Prostate gland (tissue), 2 donors: ENCODE results near the gene SLC16A9. TPM values are rescaled to one million over a fixed set of nuclear protein-coding genes. Genes with fewer than 3 reads are reported as not detected.

Experiments
- DNase-seq: peaks from one replicate; pipeline ENCODE4 v3.0.0-alpha.2; 2019; ENCODE audit warnings: low spot score
- H3K27ac ChIP-seq, 2 donors: fragments of 200-600 bp; sonication (generic); 2 replicates each; pipeline ENCODE4 v1.5.1; 2017 to 2019
- H3K27me3 ChIP-seq: fragments of 200-600 bp; sonication (generic); replicated peaks from 2 replicates; pipeline ENCODE4 v1.5.1; 2019; ENCODE audit not compliant: insufficient read depth
- H3K36me3 ChIP-seq, 2 donors: fragments of 200-600 bp; sonication (generic); 1 replicate in 1 of 2; 2 replicates in 1 of 2; pipeline versions ENCODE4 v1.5.1 to v1.8.1; 2017 to 2019
- H3K4me1 ChIP-seq: fragments of 200-600 bp; sonication (generic); replicated peaks from 2 replicates; pipeline ENCODE4 v1.5.1; 2019
- H3K4me3 ChIP-seq, 2 donors: fragments of 200-600 bp; sonication (generic); 2 replicates each; pipeline ENCODE4 v1.5.1; 2017 to 2019
- H3K9me3 ChIP-seq: fragments of 200-600 bp; sonication (generic); 2 replicates; pipeline ENCODE4 v1.5.1; 2017
- POLR2A ChIP-seq: fragments of 450-650 bp; IDR thresholded peaks from one replicate; pipeline ENCODE4 v1.6.1; 2016; ENCODE audit warnings: antibody characterized with exemption, mild to moderate bottlenecking
- POLR2AphosphoS5 ChIP-seq: sonication (generic); formaldehyde crosslinking; IDR thresholded peaks from one replicate; pipeline ENCODE4 v1.6.1; 2017; ENCODE audit warnings: antibody characterized with exemption
- WGBS: methylation state at CpG from one replicate; pipeline ENCODE4 v1.1.5; 2018; 5-methylcytosine and 5-hydroxymethylcytosine counted together
- intact Hi-C: fragments of 100-400 bp; cut with DNase I; formaldehyde crosslinking; loops from one replicate; pipeline ENCODE4 v1.14.2; 2022
- total RNA-seq, 2 donors: library from RNA; depleted of rRNA; stranded (reverse); fragments of >200 nt; gene quantifications; one replicate each; pipeline ENCODE4 v1.1.0, GENCODE V29; 2016
- TF ChIP-seq, protein P1 (sequence below), 4 experiments: fragments of 200-600 bp in 2 of 4; fragments of 450-650 bp in 2 of 4; sonication (generic) in 2 of 4; IDR thresholded peaks; 1 replicate in 3 of 4; 2 replicates in 1 of 4; pipeline ENCODE4 v1.5.1; 2016 to 2019; ENCODE audit warnings: antibody characterized with exemption in 4 of 4, mild to moderate bottlenecking in 2 of 4, moderate library complexity in 2 of 4

Gene SLC16A9
- total RNA-seq, 2 donors from 2014 or later: 9.8 to 15.7 TPM

GRCh38 chr10:59635502-59636290 is 74.0 kb downstream of the SLC16A9 start:
- intact Hi-C loops: no loop called here
- no peaks in the 10 kb centered on the region for H3K27me3 ChIP-seq
- H3K4me1 ChIP-seq: no peaks in the 10 kb centered on the region
- 89% methylated on average over 1 of the region's 1 CpG for WGBS
- DNase-seq: no peak
- no peaks in the 10 kb centered on the region for H3K9me3 ChIP-seq
- TF ChIP-seq, protein P1, sequence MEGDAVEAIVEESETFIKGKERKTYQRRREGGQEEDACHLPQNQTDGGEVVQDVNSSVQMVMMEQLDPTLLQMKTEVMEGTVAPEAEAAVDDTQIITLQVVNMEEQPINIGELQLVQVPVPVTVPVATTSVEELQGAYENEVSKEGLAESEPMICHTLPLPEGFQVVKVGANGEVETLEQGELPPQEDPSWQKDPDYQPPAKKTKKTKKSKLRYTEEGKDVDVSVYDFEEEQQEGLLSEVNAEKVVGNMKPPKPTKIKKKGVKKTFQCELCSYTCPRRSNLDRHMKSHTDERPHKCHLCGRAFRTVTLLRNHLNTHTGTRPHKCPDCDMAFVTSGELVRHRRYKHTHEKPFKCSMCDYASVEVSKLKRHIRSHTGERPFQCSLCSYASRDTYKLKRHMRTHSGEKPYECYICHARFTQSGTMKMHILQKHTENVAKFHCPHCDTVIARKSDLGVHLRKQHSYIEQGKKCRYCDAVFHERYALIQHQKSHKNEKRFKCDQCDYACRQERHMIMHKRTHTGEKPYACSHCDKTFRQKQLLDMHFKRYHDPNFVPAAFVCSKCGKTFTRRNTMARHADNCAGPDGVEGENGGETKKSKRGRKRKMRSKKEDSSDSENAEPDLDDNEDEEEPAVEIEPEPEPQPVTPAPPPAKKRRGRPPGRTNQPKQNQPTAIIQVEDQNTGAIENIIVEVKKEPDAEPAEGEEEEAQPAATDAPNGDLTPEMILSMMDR (IDR thresholded peaks at IDR 0.05): no peak
- TF ChIP-seq POLR2AphosphoS5 (no peak), POLR2A (no peak)
- no peak overlapping the region for H3K27ac ChIP-seq
- no peak overlapping the region for H3K4me3 ChIP-seq
- H3K36me3 ChIP-seq: no peaks in the 10 kb centered on the region

GRCh38 chr10:59634102-59634501 is 75.5 kb downstream of the SLC16A9 start:
- no peaks in the 10 kb centered on the region for H3K9me3 ChIP-seq
- WGBS: 90% methylated on average over 2 of the region's 2 CpGs
- TF ChIP-seq, protein P1 (IDR thresholded peaks at IDR 0.05): no peak
- TF ChIP-seq POLR2A (no peak), POLR2AphosphoS5 (no peak)
- no peak overlapping the region for H3K4me3 ChIP-seq
- intact Hi-C loops: no loop called here
- no peak overlapping the region for H3K27ac ChIP-seq
- H3K36me3 ChIP-seq: no peaks in the 10 kb centered on the region
- H3K27me3 ChIP-seq: no peaks in the 10 kb centered on the region
- H3K4me1 ChIP-seq: no peaks in the 10 kb centered on the region
- DNase-seq: no peak

GRCh38 chr10:59633063-59633462 is 76.6 kb downstream of the SLC16A9 start:
- DNase-seq: no peak
- Histone ChIP-seq H3K4me1 (no peaks in the 10 kb centered on the region), H3K27me3 (no peaks in the 10 kb centered on the region), H3K36me3 (no peaks in the 10 kb centered on the region), H3K9me3 (no peaks in the 10 kb centered on the region), H3K4me3 (no peak overlapping the region), H3K27ac (no peak overlapping the region)
- TF ChIP-seq, protein P1 (IDR thresholded peaks at IDR 0.05): no peak
- TF ChIP-seq POLR2A (no peak), POLR2AphosphoS5 (no peak)
- 98% methylated on average over 2 of the region's 2 CpGs for WGBS
- intact Hi-C loops: no loop called here

- DNase-seq: no peak
- Histone ChIP-seq H3K36me3 (no peaks in the 10 kb centered on the region), H3K4me3 (no peak overlapping the region), H3K27me3 (no peaks in the 10 kb centered on the region), H3K9me3 (no peaks in the 10 kb centered on the region), H3K4me1 (no peaks in the 10 kb centered on the region), H3K27ac (no peak overlapping the region)
- WGBS: 95% methylated on average over 4 of the region's 4 CpGs
- intact Hi-C loops: no loop called here
- TF ChIP-seq POLR2AphosphoS5: no peak
- no peak for TF ChIP-seq POLR2A
- TF ChIP-seq, protein P1 (IDR thresholded peaks at IDR 0.05): no peak
These were observed 77.5 kb downstream of the SLC16A9 start for GRCh38 chr10:59631882-59632807.
